Spleen (tissue), 7 donors: ENCODE measurements around the gene SBF1.

Source experiments
- POLR2A ChIP-seq, 3 donors: fragments of 450-650 bp; IDR thresholded peaks; one replicate each; pipeline ENCODE4 v1.5.1; 2017; ENCODE audit warnings: antibody characterized with exemption in 3 of 3, mild to moderate bottlenecking in 1 of 3
- POLR2AphosphoS5 ChIP-seq, 3 donors: sonication (generic); formaldehyde crosslinking; IDR thresholded peaks; one replicate each; pipeline ENCODE4 v1.5.1; 2017; ENCODE audit warnings: antibody characterized with exemption in 3 of 3
- TF ChIP-seq, protein P1 (sequence below), 11 experiments: fragments of 200-600 bp in 7 of 11; fragments of 450-650 bp in 4 of 11; sonication (generic) in 4 of 11; IDR thresholded peaks in 8 of 11; conservative IDR thresholded peaks in 3 of 11; 1 replicate in 7 of 11; 2 replicates in 4 of 11; pipeline versions ENCODE4 v1.4.0 to v1.8.0; 2016 to 2021; ENCODE audit warnings: antibody characterized with exemption in 11 of 11, inconsistent platforms in 4 of 11, mild to moderate bottlenecking in 1 of 11
- donor health status: DM: no; HTN: no; CAD: no; lungs with moderate emphysema.
- donor health status: DM: no; HTN: no; CAD: no.
- donor health status: DM: no; HTN: no; CAD: no.

DNA sequence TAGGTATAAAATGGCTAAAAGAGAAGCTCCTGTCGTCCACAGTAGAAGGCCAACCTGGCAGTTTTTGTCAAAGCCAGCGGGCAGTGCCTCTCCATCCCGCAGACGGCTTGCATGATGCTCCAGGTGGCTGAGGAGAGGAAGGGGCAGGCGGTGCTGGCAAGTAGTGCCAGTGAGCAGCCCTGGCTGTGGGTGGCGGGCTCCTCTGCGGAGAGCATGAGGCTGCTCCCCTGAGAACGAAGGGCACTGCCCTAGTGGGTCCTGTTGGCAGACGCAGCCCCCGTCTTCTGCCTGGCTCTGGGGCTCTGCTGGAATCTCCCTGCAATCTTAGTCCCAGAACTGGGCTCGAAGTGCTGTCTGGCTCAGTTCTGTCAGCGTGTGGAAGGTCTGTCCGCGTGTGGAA is 50.9 kb downstream of the SBF1 start:
- TF ChIP-seq POLR2A (IDR thresholded peaks at IDR 0.05), result no peak
- TF ChIP-seq POLR2AphosphoS5 (IDR thresholded peaks at IDR 0.05), result peak in 1 of 3 donors; percentile 12
- TF ChIP-seq, protein P1, sequence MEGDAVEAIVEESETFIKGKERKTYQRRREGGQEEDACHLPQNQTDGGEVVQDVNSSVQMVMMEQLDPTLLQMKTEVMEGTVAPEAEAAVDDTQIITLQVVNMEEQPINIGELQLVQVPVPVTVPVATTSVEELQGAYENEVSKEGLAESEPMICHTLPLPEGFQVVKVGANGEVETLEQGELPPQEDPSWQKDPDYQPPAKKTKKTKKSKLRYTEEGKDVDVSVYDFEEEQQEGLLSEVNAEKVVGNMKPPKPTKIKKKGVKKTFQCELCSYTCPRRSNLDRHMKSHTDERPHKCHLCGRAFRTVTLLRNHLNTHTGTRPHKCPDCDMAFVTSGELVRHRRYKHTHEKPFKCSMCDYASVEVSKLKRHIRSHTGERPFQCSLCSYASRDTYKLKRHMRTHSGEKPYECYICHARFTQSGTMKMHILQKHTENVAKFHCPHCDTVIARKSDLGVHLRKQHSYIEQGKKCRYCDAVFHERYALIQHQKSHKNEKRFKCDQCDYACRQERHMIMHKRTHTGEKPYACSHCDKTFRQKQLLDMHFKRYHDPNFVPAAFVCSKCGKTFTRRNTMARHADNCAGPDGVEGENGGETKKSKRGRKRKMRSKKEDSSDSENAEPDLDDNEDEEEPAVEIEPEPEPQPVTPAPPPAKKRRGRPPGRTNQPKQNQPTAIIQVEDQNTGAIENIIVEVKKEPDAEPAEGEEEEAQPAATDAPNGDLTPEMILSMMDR (IDR thresholded peaks at IDR 0.05 in 8 of 11, conservative IDR thresholded peaks at IDR 0.05 in 3 of 11), result no peak
